NCI-H2227 (cell line): ENCODE data around the gene MOSMO.

Source experiments
- DNase-seq: peaks from one replicate; lab custom pipeline; 2025; ENCODE audit not compliant: unreplicated experiment; lab: John Stamatoyannopoulos, UW

The MOSMO gene

DNA sequence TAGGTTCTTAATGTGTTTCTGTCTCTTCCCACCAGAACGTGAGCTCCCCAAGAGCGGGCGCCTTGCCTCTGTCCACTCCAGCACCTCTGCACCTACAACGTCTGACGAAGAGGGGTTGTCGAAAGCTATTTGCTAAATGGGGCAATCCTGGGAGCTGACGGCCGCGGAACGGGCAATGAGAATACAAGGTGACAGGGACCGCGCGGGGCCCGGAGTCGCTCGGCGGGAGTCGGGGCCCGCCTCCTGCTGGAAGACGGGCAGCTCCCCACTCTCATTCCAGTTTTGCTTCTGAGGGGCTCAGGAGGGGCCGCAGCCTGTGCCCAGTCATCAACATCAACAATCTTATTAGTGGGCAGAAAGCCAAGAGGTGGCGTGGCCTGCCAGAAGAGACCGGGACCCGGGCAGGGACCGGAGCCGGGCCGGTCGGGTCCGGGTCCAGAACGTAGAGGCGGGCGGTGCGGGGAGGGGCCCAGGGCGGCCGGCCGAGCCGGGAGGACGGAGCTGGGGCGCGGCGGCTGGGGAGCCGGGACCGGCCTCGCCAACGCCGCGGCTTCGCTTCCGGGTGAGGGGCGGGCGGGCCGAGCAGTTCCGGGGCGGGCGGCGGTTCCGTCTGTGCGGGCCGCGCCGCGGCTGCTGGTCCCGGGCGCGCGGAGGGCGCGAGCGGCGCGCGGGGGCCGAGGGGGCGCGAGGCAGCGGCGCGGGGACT, at the start of gene MOSMO:
Gene MOSMO, plus strand, starts transcription at position 603 of the 706 bp plus-strand sequence. CDS start 191 bp downstream, outside the sequence.
- peak; percentile 80 for DNase-seq

DNA sequence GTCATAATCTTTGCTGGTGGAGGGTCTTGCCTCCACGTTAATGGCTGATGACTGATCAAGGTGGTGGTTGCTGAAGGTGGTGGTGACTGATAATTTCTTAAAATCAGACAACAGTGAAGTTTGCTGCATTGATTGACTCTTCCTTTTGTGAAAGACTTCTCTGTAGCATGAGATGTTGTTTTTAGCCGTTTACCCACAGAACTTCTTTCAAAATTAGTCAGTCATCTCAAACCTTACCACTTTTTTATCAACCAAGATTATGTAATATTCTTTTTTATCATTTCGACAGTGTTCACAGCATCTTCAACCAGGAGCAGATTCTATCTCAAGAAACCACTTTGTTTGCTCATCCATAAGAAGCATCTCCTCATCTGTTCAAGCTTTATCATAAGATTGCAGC, 48.9 kb upstream of the MOSMO start:
- DNase-seq = no peak

DNA sequence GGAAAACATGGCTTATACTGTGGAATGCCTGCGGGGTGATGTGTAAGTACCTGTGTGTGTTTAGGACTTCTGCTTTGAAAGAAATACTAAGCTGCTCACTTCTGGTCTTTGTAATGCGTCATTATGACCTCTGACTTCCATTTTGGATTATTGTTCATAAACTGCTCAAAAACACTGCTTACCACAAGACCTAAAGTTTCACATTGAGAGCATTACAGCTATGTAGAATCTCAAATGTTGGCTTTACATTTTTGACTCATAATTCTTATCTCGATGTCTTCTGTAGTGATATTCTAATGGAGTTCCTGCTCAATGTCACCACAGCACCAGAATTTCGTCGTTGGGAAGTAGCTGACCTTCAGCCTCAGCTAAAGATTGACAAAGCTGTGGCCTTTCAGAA, 45.4 kb upstream of the MOSMO start:
- no peak for DNase-seq

DNA sequence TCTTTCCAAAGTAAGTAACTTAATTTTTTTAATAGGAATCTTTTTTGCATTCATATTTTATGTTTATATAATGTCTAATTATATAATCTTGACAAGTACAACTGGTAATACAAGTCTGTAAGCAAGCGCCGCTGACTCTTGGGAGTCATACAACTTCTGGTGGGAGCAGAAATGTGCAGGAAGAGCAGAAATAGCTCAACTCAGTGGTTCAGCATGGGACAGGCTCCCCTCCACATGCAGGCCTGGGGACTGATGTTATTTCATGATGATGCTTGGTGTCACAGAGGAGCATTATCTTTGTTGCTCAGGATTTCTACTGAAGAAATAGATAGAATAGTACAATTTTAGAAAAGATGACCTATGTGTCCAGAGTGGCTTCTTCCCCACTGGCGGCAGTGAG, 44.0 kb upstream of the MOSMO start:
- no peak for DNase-seq

DNA sequence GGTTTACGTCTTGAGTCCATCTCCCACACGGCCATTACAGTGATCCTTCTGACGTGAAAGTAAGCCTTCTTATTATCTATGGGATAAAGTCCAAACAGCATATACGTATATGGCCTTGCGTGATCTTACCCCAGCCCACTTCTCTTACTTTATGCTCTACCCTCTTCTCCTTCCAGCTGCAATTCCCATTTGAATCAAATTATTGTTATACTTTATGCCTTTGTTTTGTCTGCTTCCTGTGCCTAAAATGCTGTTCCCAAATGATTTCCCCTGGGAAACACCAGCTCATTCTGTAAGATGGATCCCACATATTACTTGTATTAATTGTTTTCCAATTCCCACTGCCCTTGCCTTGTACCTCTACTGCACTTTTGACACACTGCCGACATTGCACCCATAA, 43.6 kb upstream of the MOSMO start:
- no peak for DNase-seq

DNA sequence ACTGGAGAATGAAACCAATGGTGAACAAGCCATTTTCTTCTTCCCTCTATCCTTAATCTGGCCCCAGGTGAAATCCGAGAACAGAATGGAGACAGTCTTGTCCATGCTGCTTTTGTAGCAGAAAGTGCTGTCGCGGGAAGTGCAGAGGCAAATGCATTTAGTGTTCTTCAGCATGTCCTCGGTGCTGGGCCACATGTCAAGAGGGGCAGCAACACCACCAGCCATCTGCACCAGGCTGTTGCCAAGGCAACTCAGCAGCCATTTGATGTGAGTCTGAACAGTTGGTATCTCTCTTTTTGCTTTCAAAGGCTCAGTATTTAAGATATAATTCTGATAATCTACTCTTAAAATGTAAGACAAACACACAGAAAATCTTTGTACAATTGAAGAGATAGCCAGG, 36.1 kb upstream of the MOSMO start:
- DNase-seq = no peak

DNA sequence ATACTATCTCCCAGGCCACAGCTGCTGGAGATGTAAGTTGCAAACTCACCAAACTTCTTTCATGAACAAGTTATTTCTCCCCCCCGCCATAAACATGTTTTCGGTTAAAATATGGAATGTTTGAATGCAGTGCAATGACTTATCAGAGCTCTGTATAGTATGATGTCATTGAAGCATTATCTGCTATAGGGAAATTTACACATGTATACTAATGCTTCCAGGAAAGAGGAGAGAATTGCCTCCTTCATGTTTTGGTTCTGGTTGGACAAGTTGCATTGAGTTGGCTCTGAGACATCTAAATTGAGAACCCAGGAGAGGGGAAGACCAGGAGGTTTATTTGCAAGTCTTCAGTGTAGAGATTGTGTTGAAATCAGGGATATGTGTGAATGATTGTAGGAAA, 34.0 kb upstream of the MOSMO start:
- no peak for DNase-seq

DNA sequence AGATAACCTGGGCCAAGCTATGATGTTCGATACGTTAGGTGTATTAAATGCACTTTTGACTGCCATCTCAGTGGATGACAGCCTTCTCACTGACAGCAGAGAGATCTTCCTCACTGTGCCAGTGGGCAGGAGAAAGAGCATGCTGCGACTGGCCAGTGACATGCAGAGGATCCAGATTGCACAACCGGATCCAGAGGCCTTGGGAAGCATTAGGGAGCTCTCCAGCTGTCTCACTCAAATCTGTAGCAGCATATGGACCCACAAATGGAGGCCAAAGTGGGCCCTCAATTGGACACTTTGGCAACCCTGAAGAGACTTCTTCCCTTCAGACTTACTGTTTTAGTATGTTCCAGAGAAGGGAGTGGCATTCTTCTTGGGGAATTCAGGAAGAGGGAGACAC, 27.9 kb upstream of the MOSMO start:
- no peak for DNase-seq

DNA sequence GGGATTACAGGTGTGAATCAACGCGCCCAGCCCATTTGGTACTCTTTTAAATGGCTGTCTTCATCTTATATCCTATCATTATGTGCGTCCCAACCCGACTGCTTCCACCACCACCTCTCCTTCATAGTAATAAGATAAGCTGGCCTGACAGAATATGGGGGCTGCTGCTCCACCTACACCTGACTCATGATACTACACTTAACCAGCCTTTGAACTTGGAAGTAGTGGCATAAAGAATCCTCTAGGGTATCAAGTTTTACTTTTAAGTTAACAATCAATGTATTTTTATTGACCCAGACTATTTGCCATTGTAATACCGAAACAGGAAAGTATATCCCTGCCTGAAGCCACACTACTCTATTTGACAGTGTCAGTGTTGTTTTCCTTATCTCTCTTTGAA, 25.8 kb upstream of the MOSMO start:
- DNase-seq = no peak

DNA sequence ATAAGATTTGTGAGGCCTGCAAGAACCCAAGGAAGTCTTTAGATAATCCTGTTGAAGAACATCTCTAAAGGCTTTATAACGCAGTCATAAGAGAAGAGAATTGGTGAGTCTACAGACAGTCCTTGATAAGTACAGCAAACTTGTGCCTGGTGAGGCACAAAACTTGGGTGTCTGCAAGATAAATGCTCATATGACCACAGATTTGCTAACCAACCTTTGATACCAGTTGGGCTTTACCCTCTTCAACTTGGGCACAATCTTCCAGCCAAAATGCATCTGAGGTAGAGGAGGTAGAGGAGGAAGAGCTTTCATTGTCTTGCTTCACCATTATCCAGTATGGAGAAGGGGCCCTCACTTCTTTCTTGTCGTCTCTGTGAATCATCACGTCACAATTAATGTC, 23.8 kb upstream of the MOSMO start:
- no peak for DNase-seq

DNA sequence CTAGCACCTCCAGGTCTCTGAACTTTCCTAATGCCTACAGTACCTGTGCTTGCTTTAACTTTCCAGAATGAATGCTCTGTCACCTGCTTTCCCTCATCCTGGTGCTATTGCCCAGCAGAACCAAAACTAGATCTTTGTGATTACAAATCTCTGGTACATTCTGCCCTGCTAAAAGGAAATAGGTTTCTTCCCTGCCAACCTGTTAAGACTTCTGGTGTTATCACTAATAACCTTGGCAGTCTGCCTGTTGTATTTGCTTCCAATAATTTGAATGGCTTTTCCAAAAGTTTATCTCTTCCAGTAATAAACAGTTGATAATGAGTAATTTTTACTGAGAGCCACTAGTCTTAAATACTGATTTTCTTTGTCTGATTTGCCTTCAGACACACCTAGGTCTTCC, 22.4 kb upstream of the MOSMO start:
- DNase-seq = no peak

DNA sequence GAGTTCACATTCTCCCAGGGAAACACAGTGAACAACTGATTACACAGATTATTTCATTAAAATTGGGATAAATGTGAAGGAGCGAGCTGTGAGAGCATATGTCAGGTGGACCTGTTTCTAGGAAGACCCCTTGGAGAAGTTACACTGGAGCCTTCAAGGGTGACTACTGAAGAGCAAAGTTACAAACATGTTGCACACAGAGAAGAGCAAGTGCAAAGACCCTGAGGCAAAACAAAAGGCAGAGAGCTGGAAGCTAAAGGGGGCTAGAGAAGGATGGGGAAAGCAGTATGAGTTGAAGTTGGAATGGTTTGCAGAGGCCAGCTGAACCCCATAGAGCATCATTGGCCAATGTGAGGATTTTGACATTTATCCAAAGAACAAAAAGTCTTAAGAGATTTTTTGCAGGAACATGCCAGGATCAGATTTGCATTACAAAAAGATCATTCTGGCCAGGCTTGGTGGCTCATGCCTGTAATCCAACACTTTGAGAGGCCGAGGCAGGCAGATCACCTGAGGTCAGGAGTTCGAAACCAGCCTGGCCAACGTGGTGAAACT, 21.1 kb upstream of the MOSMO start:
- DNase-seq = no peak

DNA sequence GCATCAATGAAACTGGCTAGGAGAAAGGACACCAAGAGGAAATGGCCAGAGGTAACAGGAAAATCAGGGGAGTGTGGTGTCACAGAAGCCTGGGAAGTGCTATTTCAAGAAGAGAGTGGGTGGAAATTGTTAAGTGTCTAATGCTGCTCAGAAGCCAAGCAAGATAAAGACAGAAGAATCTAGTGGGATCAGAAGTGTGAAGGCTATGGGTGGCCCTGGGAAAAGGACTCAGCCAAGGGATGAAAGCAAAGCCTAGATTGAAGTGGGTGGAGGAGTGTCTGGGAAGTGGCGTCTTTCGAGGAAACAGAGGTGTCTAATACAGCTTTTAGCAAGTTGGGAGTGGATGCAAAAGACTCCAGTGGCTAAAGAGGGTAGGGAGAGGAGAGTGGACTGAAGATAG, 20.4 kb upstream of the MOSMO start:
- DNase-seq = no peak

DNA sequence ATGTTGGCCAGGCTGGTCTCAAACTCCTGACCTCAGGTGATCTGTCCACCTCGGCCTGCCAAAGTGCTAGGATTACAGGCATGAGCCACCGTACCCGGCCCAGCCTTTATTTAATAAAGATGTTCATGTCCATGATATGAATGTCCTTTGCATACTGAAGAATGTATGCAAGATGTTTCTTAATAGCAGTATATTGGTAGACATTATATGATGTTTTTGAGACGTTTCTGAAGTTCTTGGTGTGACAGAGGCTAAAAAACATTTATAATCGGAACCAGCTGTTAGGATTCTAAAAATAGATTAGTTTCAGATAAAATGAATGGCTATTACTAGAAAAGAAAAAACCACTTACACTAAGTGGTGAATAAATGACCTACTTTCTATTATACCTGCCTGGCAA, 18.8 kb upstream of the MOSMO start:
- DNase-seq = peak; percentile 47

DNA sequence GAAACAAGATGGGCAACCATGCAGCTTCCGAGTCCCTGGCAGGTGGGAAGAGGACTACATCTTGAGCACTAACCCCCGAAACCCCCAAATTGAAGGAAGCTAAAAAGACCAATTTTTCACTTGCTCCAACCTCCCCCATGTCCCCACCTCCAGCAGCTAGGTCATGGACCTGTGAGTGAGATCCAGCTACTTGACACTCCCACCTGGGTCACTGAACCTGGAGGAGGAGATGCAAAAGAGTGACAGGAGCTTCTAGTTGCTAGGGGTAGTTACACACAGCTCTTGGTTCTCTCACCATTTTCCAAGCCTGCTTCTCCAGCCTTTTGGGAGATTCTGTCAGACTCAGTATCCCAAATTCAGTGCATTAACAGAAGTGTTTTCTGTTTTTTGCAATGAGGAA, 18.2 kb upstream of the MOSMO start:
- DNase-seq = peak; percentile 46

DNA sequence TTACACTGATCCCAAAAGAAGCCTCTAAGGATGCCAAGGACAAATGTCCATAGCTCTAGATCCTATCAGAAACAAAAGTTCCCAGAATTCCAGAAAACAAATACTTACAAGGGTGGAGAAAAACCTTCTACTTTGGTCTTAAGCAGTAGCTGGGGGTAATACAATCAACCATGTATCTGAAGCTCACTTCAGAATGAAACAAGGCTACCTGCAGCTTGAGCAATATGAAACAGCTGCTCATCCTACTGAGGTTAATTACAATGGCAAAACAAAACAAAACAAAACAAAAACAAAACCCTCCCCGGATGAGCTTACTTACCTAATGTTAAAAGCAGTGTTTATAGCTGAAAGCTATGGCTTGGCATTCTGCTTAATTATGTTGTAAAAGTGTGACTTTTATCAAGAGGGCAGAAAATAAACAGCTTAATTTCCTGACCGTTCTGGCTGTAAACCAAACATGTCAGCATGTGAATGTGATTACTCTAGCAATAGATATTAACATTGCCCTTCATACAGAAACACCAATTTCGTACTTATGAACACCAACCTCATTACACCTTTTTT, 17.4 kb upstream of the MOSMO start:
- no peak for DNase-seq

DNA sequence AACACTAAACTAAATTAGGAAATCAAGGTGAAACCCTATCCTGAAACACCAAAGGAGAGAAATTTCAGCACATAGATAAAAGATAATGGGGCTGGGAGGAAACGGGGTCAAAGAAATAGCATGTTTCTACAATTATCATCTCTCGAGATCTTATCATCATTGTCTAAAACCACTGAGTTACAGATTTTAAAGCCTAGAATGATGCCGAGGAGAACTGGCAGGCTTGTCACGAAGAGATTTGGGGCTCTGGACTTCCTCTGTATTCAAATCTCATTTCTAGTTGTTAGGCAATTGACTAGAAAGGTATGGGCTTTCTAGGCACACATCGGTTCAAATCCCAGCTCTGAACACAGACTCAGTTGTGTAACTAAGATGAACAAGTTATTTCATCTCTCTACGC, 16.3 kb upstream of the MOSMO start:
- DNase-seq = no peak

DNA sequence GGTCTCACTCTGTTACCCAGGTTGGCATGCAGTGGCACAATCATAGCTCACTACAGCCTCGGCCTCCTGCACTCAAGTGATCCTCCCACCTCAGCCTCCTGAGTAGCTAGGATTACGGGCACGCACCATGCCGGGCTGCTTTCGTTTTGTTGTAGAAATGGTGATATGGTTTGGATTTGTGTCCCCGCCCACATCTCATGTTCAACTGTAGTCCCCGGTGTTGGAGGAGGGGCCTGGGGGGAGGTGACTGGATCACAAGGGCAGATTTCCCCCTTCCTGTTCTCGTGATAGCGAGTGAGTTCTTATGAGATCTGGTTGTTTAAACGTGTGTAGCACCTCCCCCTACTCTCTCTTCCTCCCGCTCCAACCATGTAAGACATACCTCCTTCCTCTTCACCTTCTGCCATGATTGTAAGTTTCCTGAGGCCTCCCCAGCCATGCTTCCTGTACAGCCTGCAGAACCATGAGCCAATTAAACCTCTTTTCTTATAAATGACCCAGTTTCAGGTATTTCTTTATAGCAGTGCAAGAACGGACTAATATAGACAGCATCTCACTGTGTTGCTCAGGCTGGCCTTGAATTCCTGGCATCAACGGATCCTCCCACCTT, 12.9 kb upstream of the MOSMO start:
- no peak for DNase-seq

DNA sequence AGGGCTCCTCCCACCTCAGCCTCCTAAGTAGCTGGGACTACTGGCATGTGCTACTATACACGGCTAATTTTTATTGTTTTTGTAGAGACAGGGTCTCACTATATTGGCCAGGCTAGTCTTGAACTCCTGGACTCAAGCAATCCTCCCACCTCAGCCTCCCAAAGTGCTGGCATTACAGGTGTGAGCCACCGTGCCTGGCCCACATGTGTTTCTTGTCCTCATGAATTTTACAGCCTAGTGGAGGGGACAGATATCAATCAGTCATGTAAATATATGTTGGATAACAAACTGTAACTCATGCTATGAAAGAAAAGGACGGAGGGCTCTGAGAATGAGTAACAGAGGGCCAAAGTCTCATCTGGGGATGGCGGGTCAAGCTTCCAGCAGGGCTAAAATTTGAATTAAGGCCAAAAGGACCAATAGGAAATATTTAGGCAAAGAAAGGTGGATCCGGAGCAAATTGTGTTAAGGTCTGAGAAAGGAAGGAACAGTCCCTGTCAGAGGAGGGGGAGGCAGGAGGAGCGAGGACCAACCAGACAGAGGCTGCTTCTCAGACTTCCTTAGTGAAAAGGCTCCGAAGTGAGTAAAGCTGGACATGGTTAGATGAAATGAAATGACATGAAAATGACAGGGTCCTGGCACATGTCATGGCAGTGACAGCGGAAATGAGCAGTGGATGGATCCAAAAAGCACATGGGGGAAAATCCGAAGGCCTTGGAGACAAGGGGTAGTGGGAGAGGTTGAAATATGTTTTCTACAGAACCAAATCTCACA, 10.8 kb upstream of the MOSMO start:
- DNase-seq = no peak

DNA sequence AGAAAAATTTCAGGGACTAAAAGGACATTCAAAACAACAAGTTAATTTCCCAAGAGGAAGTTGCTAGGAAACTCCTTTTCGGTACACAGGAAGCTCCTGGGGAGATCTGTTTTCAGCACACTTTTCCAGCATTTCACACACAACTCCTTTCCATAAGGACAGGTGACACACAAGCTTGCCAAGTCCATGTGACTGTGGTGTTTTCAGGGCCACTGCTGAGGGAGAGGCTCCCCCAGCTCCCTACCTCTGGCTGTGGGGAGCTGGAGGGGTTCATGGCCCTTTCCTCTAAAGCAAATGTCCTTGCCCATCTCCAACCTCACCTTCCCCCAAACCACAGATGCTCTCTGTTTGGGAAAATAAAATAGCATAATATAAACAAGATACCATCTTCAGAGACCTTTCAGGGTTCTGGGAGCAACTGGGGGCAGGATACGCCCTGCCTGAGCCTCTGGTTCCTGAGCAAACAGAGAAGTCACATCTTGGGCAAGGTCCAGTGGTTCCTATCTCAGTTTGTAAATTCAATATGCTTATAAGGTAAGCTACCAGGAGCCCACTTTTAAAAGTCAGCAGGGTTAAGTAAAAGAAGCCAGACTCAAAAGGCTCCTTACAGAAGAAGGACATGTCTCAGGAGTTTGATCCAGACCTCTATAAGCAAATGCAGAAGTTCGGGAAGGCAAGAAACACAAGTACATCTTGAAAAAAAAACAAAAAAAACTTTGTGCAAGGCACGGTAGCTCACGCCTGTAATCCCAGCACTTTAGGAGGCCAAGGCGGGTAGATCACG, 10.0 kb upstream of the MOSMO start:
- DNase-seq = no peak

DNA sequence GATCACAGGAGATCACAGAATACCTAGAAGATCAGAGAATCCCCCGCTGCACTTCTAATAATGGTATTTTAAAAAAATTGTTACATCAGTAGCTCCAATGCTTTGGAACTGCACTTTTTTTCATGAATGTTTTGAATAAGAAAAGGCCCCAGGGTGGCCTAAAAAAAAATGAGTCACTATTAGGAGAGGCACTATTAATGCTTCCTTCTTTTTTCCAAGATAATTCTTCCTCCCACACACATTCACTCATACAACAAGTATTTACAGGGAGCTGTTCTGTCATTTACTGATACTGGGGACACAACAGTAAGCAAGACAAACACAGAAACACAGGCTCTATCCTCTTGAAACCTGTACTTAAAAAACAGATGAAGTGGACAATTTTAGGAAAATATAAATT, 6.3 kb upstream of the MOSMO start:
- no peak for DNase-seq
